GM23338 (cell line): Measurements from ENCODE around the gene IL16. TPM values are rescaled to one million over a fixed set of nuclear protein-coding genes. Genes with fewer than 3 reads are reported as not detected.

Experiments used
- ATAC-seq: fragments of 200-7000 bp; cut with Tn5 transposase; 3 replicates; pipeline ENCODE4 v1.9.1; 2020
- DNase-seq: peaks from one replicate; pipeline ENCODE4 v3.0.0-alpha.2; 2015; ENCODE audit warnings: low spot score
- H2AFZ ChIP-seq: fragments of 200-600 bp; sonication (generic); 2 replicates; pipeline ENCODE4 v1.8.0; 2016; ENCODE audit warnings: antibody characterized with exemption, mild to moderate bottlenecking, moderate library complexity
- H3F3A ChIP-seq: fragments of 200-600 bp; sonication (generic); replicated peaks from 2 replicates; pipeline ENCODE4 v1.8.0; 2017; ENCODE audit warnings: antibody characterized with exemption, mixed run types, low read depth
- H3K27ac ChIP-seq: fragments of 200-600 bp; sonication (generic); 2 replicates; pipeline ENCODE4 v1.6.1; 2016; ENCODE audit warnings: low read depth
- H3K27me3 ChIP-seq: fragments of 200-600 bp; sonication (generic); 2 replicates; pipeline ENCODE4 v1.8.0; 2016; ENCODE audit warnings: mild to moderate bottlenecking, mixed run types, moderate library complexity; ENCODE audit not compliant: insufficient read depth
- H3K36me3 ChIP-seq: fragments of 200-600 bp; sonication (generic); 2 replicates; pipeline ENCODE4 v1.8.0; 2016; ENCODE audit warnings: mild to moderate bottlenecking; ENCODE audit not compliant: insufficient read depth
- H3K4me1 ChIP-seq: fragments of 200-600 bp; sonication (generic); 2 replicates; pipeline ENCODE4 v1.8.0; 2016; ENCODE audit warnings: mild to moderate bottlenecking, moderate library complexity; ENCODE audit not compliant: insufficient read depth
- H3K4me2 ChIP-seq: fragments of 200-600 bp; sonication (generic); 2 replicates; pipeline ENCODE4 v1.7.1; 2017; ENCODE audit warnings: mixed run types
- H3K4me3 ChIP-seq: fragments of 200-600 bp; sonication (generic); 2 replicates; pipeline ENCODE4 v1.6.1; 2016; ENCODE audit warnings: mixed run types
- H3K79me2 ChIP-seq: fragments of 200-600 bp; sonication (generic); replicated peaks from 2 replicates; pipeline ENCODE4 v1.8.0; 2017; ENCODE audit warnings: mild to moderate bottlenecking; ENCODE audit not compliant: insufficient read depth
- H3K9me2 ChIP-seq: fragments of 200-600 bp; sonication (generic); 2 replicates; pipeline ENCODE4 v1.8.0; 2017; ENCODE audit not compliant: insufficient read depth
- H4K20me1 ChIP-seq: fragments of 200-600 bp; sonication (generic); replicated peaks from 2 replicates; pipeline ENCODE4 v1.8.0; 2017; ENCODE audit warnings: mild to moderate bottlenecking; ENCODE audit not compliant: insufficient read depth
- H3K27ac Mint-ChIP-seq: 2 replicates; pipeline ENCODE4 v1.8.0; 2020; ENCODE audit warnings: inconsistent platforms, mild to moderate bottlenecking, moderate library complexity, mixed read lengths
- H3K27me3 Mint-ChIP-seq: 3 replicates; pipeline ENCODE4 v1.8.0; 2022; ENCODE audit warnings: low read depth, mild to moderate bottlenecking, moderate library complexity, mixed read lengths, inconsistent platforms; ENCODE audit not compliant: insufficient read depth, poor library complexity
- H3K36me3 Mint-ChIP-seq: 3 replicates; pipeline ENCODE4 v1.8.0; 2021; ENCODE audit warnings: low read depth, mild to moderate bottlenecking, inconsistent platforms, moderate library complexity, mixed read lengths
- H3K4me1 Mint-ChIP-seq: 3 replicates; pipeline ENCODE4 v1.8.0; 2020; ENCODE audit warnings: mild to moderate bottlenecking, inconsistent platforms, mixed read lengths
- H3K4me3 Mint-ChIP-seq: 3 replicates; pipeline ENCODE4 v1.8.0; 2021; ENCODE audit warnings: moderate library complexity, mild to moderate bottlenecking, inconsistent platforms, mixed read lengths
- H3K9me3 Mint-ChIP-seq: 3 replicates; pipeline ENCODE4 v1.8.0; 2020; ENCODE audit warnings: moderate library complexity, mild to moderate bottlenecking, inconsistent platforms, mixed read lengths
- CTCF ChIP-seq, 2 experiments: fragments of 200-600 bp in 1 of 2; sonication (generic) in 1 of 2; conservative IDR thresholded peaks; 2 replicates each; pipeline versions ENCODE4 v1.5.1 to v1.6.1; 2016 to 2017; ENCODE audit warnings: antibody characterized with exemption in 2 of 2, low read depth in 2 of 2, mild to moderate bottlenecking in 2 of 2, moderate library complexity in 1 of 2
- ETS1 ChIP-seq: IDR thresholded peaks from 2 replicates; pipeline ENCODE4 v1.6.1; 2016; ENCODE audit warnings: antibody characterized with exemption
- REST ChIP-seq: IDR thresholded peaks from one replicate; pipeline ENCODE4 v1.6.1; 2018; ENCODE audit warnings: antibody characterized with exemption; ENCODE audit not compliant: unreplicated experiment
- ZNF114 ChIP-seq: fragments of 250-450 bp; sonication (Bioruptor Pico); IDR thresholded peaks from 2 replicates; pipeline ENCODE4 v1.5.0; 2020; ENCODE audit warnings: mild to moderate bottlenecking, moderate library complexity
- ZNF331 ChIP-seq: fragments of 250-450 bp; sonication (Bioruptor Pico); IDR thresholded peaks from 2 replicates; pipeline ENCODE4 v1.5.0; 2020; ENCODE audit warnings: low read depth, mild to moderate bottlenecking, moderate library complexity
- ZNF462 ChIP-seq: fragments of 250-450 bp; sonication (Bioruptor Pico); IDR thresholded peaks from 2 replicates; pipeline ENCODE4 v1.5.0; 2020; ENCODE audit warnings: mild to moderate bottlenecking, moderate library complexity
- polyA plus RNA-seq: library from polyadenylated mRNA; unstranded; fragments of >200 nt; fragmentation: Nextera tagmentation; extraction: Ambion mirVana; gene quantifications from 2 replicates; pipeline ENCODE4 v1.2.1, GENCODE V29; 2016
- total RNA-seq: library from RNA; depleted of rRNA; stranded (reverse); fragments of >200 nt; shearing (Covaris generic); gene quantifications from 2 replicates; pipeline ENCODE4 v1.2.3, GENCODE V29; 2014

The IL16 gene
- total and polyA plus RNA-seq, 2 experiments from 2014 or later, result 0.29 TPM; not detected in 1

GRCh38 chr15:81317642-81318017 is 121.0 kb downstream of the IL16 start (continued):
- TF ChIP-seq REST, result no peak
- TF ChIP-seq ETS1, result no peak
- no peak for TF ChIP-seq CTCF (conservative IDR thresholded peaks at IDR 0.05; ENCODE audit: low read depth in 2 of 2)

GRCh38 chr15:81321667-81322066 is 125.0 kb downstream of the IL16 start:
- H3K27ac Mint-ChIP-seq, result no peak overlapping the region
- no peak overlapping the region for H3K4me2 ChIP-seq
- peaks cover 9% of the 10 kb centered on the region for H3K27me3 Mint-ChIP-seq
- no peaks in the 10 kb centered on the region for H3K27me3 ChIP-seq
- H3K36me3 ChIP-seq, result no peaks in the 10 kb centered on the region
- H2AFZ ChIP-seq, result no peak overlapping the region
- no peak for ATAC-seq
- no peak overlapping the region for H3K27ac ChIP-seq
- H3K4me3 ChIP-seq, result no peak overlapping the region
- no peaks in the 10 kb centered on the region for H3K9me2 ChIP-seq
- peaks cover 10% of the 10 kb centered on the region; the same call in 2 of the 3 replicates for H3K36me3 Mint-ChIP-seq
- H3K4me1 Mint-ChIP-seq, result peaks cover 10% of the 10 kb centered on the region; the same call in 1 of the 3 replicates
- H3K9me3 Mint-ChIP-seq, result no peaks in the 10 kb centered on the region; the same call in 2 of the 3 replicates
- H4K20me1 ChIP-seq, result no peaks in the 10 kb centered on the region
- no peaks in the 10 kb centered on the region for H3F3A ChIP-seq
- H3K79me2 ChIP-seq, result no peaks in the 10 kb centered on the region
- H3K4me1 ChIP-seq, result no peaks in the 10 kb centered on the region
- DNase-seq, result no peak
- no peak overlapping the region; the same call in 2 of the 3 replicates for H3K4me3 Mint-ChIP-seq
- TF ChIP-seq CTCF (conservative IDR thresholded peaks at IDR 0.05; ENCODE audit: low read depth in 2 of 2), result no peak
- TF ChIP-seq ZNF114 (CRISPR knock-in tag), result no peak
- TF ChIP-seq ZNF331 (CRISPR knock-in tag), result no peak
- no peak for TF ChIP-seq ZNF462 (CRISPR knock-in tag)
